PFSK-1 (cell line): Measurements from ENCODE around the gene TP53TG5.

Source experiments
- FOXP2 ChIP-seq: optimal IDR thresholded peaks from 2 replicates; pipeline ENCODE3; 2011; ENCODE audit warnings: borderline replicate concordance, control low read depth, inconsistent platforms; ENCODE audit not compliant: insufficient read depth; ENCODE audit errors: extremely low read length, extremely low read depth
- POLR2AphosphoS5 ChIP-seq: IDR thresholded peaks from 2 replicates; pipeline ENCODE4 v1.6.1; 2012; ENCODE audit warnings: low read depth, mild to moderate bottlenecking, control low read depth, low read length, moderate library complexity
- REST ChIP-seq, 2 experiments: IDR thresholded peaks; 2 replicates each; pipeline versions ENCODE4 v1.6.1 to v1.8.0; 2011 to 2012; ENCODE audit warnings: low read depth in 2 of 2, low read length in 2 of 2, control low read depth in 1 of 2, inconsistent platforms in 1 of 2, mild to moderate bottlenecking in 1 of 2, moderate library complexity in 1 of 2; ENCODE audit not compliant: insufficient read depth in 1 of 2
- SIN3A ChIP-seq: IDR thresholded peaks from 2 replicates; pipeline ENCODE4 v1.6.1; 2012; ENCODE audit warnings: mild to moderate bottlenecking, low read length, moderate library complexity, borderline replicate concordance; ENCODE audit not compliant: insufficient read depth
- TAF1 ChIP-seq: IDR thresholded peaks from 2 replicates; pipeline ENCODE4 v1.6.1; 2012; ENCODE audit warnings: low read length, control low read depth, borderline replicate concordance; ENCODE audit not compliant: insufficient read depth

The TP53TG5 gene

GRCh38 chr20:45374101-45374467 is 4.0 kb downstream of the TP53TG5 start:
- TF ChIP-seq TAF1 (no peak), REST (IDR thresholded peaks at IDR 0.05; ENCODE audit: insufficient read depth in 1 of 2, low read depth in 2 of 2, low read length in 2 of 2) (no peak), SIN3A (no peak), POLR2AphosphoS5 (no peak), FOXP2 (no peak)

- TF ChIP-seq TAF1 (no peak), FOXP2 (no peak), SIN3A (no peak), REST (IDR thresholded peaks at IDR 0.05; ENCODE audit: insufficient read depth in 1 of 2, low read depth in 2 of 2, low read length in 2 of 2) (no peak), POLR2AphosphoS5 (no peak)
Measured at GRCh38 chr20:45373353-45374100, 4.6 kb downstream of the TP53TG5 start.

GRCh38 chr20:45372646-45373352 is 5.3 kb downstream of the TP53TG5 start:
- no peak for TF ChIP-seq FOXP2

- TF ChIP-seq FOXP2 (no peak), POLR2AphosphoS5 (no peak), REST (IDR thresholded peaks at IDR 0.05; ENCODE audit: insufficient read depth in 1 of 2, low read depth in 2 of 2, low read length in 2 of 2) (no peak), SIN3A (no peak), TAF1 (no peak)
Measured at GRCh38 chr20:45372241-45372640, 5.9 kb downstream of the TP53TG5 start.

- TF ChIP-seq SIN3A (no peak), POLR2AphosphoS5 (no peak), FOXP2 (no peak), TAF1 (no peak), REST (IDR thresholded peaks at IDR 0.05; ENCODE audit: insufficient read depth in 1 of 2, low read depth in 2 of 2, low read length in 2 of 2) (no peak)
Measured at GRCh38 chr20:45370571-45371160, 7.5 kb downstream of the TP53TG5 start.
